B cell (primary cell): ENCODE data around the gene KCNIP1. TPM values are rescaled to one million over a fixed set of nuclear protein-coding genes. Genes with fewer than 3 reads are reported as not detected.

ENCODE experiments used
- ATAC-seq: fragments of 200-7000 bp; cut with Tn5 transposase; one replicate; pipeline ENCODE4 v1.10.0; 2021; ENCODE audit warnings: low read depth, mild to moderate bottlenecking, moderate number of reproducible peaks, moderate library complexity
- CTCF ChIA-PET: fragments of 350-600 bp; sonication (Branson Sonifier 250); formaldehyde crosslinking; loops from one replicate; lab custom pipeline; 2021; ENCODE audit warnings: antibody characterized with exemption, inconsistent platforms; lab: Charles Lee
- POLR2A ChIA-PET: fragments of 350-600 bp; sonication (Branson Sonifier 250); formaldehyde crosslinking; loops from one replicate; lab custom pipeline; 2021; ENCODE audit warnings: antibody characterized with exemption; lab: Charles Lee
- DNase-seq: peaks from one replicate; pipeline ENCODE4 v3.0.0; 2013
- H2AFZ ChIP-seq: 2 replicates; pipeline ENCODE4 v1.6.1; 2012; ENCODE audit warnings: mild to moderate bottlenecking, low read depth, low read length; ENCODE audit not compliant: insufficient read depth, poor library complexity, severe bottlenecking
- H3K27ac ChIP-seq, 2 donors: 1 replicate in 1 of 2; 2 replicates in 1 of 2; pipeline ENCODE4 v1.5.1; 2012 to 2013; ENCODE audit warnings: low read length in 2 of 2, mild to moderate bottlenecking in 2 of 2, moderate library complexity in 1 of 2
- H3K27me3 ChIP-seq, 4 experiments: fragments of 200-600 bp in 1 of 4; sonication (generic) in 1 of 4; replicated peaks in 1 of 4; 1 replicate in 2 of 4; 2 replicates in 2 of 4; pipeline versions ENCODE4 v1.6.1 to v1.7.0; 2013 to 2016; ENCODE audit warnings: low read length in 3 of 4, mild to moderate bottlenecking in 2 of 4, mixed read lengths in 1 of 4, moderate library complexity in 1 of 4; ENCODE audit not compliant: insufficient read depth in 4 of 4, control insufficient read depth in 3 of 4; ENCODE audit errors: control extremely low read depth in 1 of 4
- H3K36me3 ChIP-seq, 2 experiments: replicated peaks in 1 of 2; 1 replicate in 1 of 2; 2 replicates in 1 of 2; pipeline versions ENCODE4 v1.6.1 to v1.7.1; 2013; ENCODE audit warnings: low read length in 1 of 2; ENCODE audit not compliant: insufficient read depth in 2 of 2, control insufficient read depth in 1 of 2; ENCODE audit errors: control extremely low read depth in 1 of 2, extremely low read depth in 1 of 2
- H3K4me1 ChIP-seq, 2 donors: fragments of 200-600 bp in 1 of 2; sonication (generic) in 1 of 2; 1 replicate in 1 of 2; 2 replicates in 1 of 2; pipeline versions ENCODE4 v1.5.1 to v1.6.1; 2013 to 2017; ENCODE audit warnings: low read length in 2 of 2; ENCODE audit not compliant: control insufficient read depth in 2 of 2, insufficient read depth in 2 of 2
- H3K4me2 ChIP-seq: replicated peaks from 2 replicates; pipeline ENCODE3; 2012; ENCODE audit warnings: mild to moderate bottlenecking, low read depth, low read length; ENCODE audit not compliant: poor library complexity, severe bottlenecking
- H3K4me3 ChIP-seq, 5 experiments: fragments of 200-600 bp in 1 of 5; sonication (generic) in 1 of 5; 1 replicate in 3 of 5; 2 replicates in 2 of 5; pipeline versions ENCODE4 v1.5.1 to v1.7.0; 2011 to 2016; ENCODE audit warnings: low read length in 4 of 5, mild to moderate bottlenecking in 4 of 5, low read depth in 2 of 5, control low read depth in 1 of 5, moderate library complexity in 1 of 5; ENCODE audit not compliant: insufficient read depth in 1 of 5; ENCODE audit errors: control extremely low read depth in 1 of 5, extremely low read depth in 1 of 5
- H3K79me2 ChIP-seq: fragments of 200-600 bp; sonication (generic); one replicate; pipeline ENCODE4 v1.6.0; 2016; ENCODE audit warnings: low read length; ENCODE audit not compliant: control insufficient read depth, insufficient read depth
- H3K9ac ChIP-seq: fragments of 200-600 bp; sonication (generic); 2 replicates; pipeline ENCODE4 v1.6.1; 2017; ENCODE audit warnings: mild to moderate bottlenecking, low read length, moderate library complexity
- H3K9me3 ChIP-seq, 3 donors: one replicate each; pipeline versions ENCODE4 v1.6.1 to v1.7.1; 2013; ENCODE audit warnings: low read length in 2 of 3; ENCODE audit not compliant: control insufficient read depth in 2 of 3, insufficient read depth in 1 of 3; ENCODE audit errors: control extremely low read depth in 1 of 3
- H4K20me1 ChIP-seq: 2 replicates; pipeline ENCODE4 v1.6.0; 2012; ENCODE audit warnings: mild to moderate bottlenecking, low read length; ENCODE audit not compliant: insufficient read depth, control insufficient read depth, poor library complexity, severe bottlenecking
- H3K27ac Mint-ChIP-seq: one replicate; pipeline ENCODE4 v1.8.0; 2021; ENCODE audit warnings: mixed read lengths
- H3K27me3 Mint-ChIP-seq: one replicate; pipeline ENCODE4 v1.8.0; 2021; ENCODE audit warnings: mixed read lengths
- H3K4me1 Mint-ChIP-seq: one replicate; pipeline ENCODE4 v1.8.0; 2021; ENCODE audit warnings: mixed read lengths
- H3K4me3 Mint-ChIP-seq: one replicate; pipeline ENCODE4 v1.8.0; 2021; ENCODE audit warnings: mixed read lengths
- H3K9me3 Mint-ChIP-seq: one replicate; pipeline ENCODE4 v1.8.0; 2022; ENCODE audit warnings: mixed read lengths; ENCODE audit not compliant: insufficient read depth
- CTCF ChIP-seq: fragments of 200-600 bp; IDR thresholded peaks from one replicate; pipeline ENCODE4 v1.8.0; 2022; ENCODE audit warnings: antibody characterized with exemption, mild to moderate bottlenecking
- EZH2 ChIP-seq: IDR thresholded peaks from 2 replicates; pipeline ENCODE4 v1.6.1; 2012; ENCODE audit warnings: borderline replicate concordance, low read depth, mild to moderate bottlenecking, moderate library complexity, low read length; ENCODE audit not compliant: insufficient read depth, poor library complexity, severe bottlenecking
- WGBS: methylation state at CpG from one replicate; pipeline ENCODE4 v1.1.5; 2013; ENCODE audit warnings: missing lambda C conversion rate; ENCODE audit not compliant: insufficient coverage; 5-methylcytosine and 5-hydroxymethylcytosine counted together
- intact Hi-C: fragments of 100-400 bp; cut with micrococcal nuclease; formaldehyde crosslinking; loops from one replicate; pipeline ENCODE4 v1.10.0; 2022
- polyA plus RNA-seq: library from polyadenylated mRNA; depleted of rRNA; stranded (reverse); fragments of >200 nt; gene quantifications from 2 replicates; pipeline ENCODE4 v1.2.3, GENCODE V29; 2012
- total RNA-seq, 2 donors: library from RNA; stranded (reverse); fragments of 120-200 nt in 1 of 2; gene quantifications; 1 replicate in 1 of 2; 2 replicates in 1 of 2; pipeline versions ENCODE4 v1.2.3 to v1.2.4, GENCODE V29; 2013 to 2022

KCNIP1 gene
- total and polyA plus RNA-seq, 2 donors (not counting 1 experiment from before 2014, with no cell fraction given), result not detected

GRCh38 chr5:170720179-170720578, 216.4 kb downstream of the KCNIP1 start:
- intact Hi-C loops, result no loop called here
- Mint-ChIP-seq H3K4me1 (no peaks in the 10 kb centered on the region), H3K4me3 (no peak overlapping the region), H3K9me3 (peaks cover 4% of the 10 kb centered on the region), H3K27ac (no peak overlapping the region), H3K27me3 (peaks cover 28% of the 10 kb centered on the region)
- Histone ChIP-seq H4K20me1 (no peaks in the 10 kb centered on the region), H3K4me3 (no peak overlapping the region), H3K79me2 (no peaks in the 10 kb centered on the region), H3K27me3 (peaks cover 0 to 5% (median 0%) of the 10 kb centered on the region in 4 experiments), H2AFZ (no peak overlapping the region), H3K4me2 (no peak overlapping the region), H3K4me1 (no peaks in the 10 kb centered on the region), H3K9ac (no peak overlapping the region), H3K36me3 (no peaks in the 10 kb centered on the region), H3K27ac (no peak overlapping the region), H3K9me3 (no peaks in the 10 kb centered on the region)
- ChIA-PET POLR2A (no interaction called here), CTCF (no interaction called here)
- TF ChIP-seq CTCF, result no peak
- no peak for TF ChIP-seq EZH2
- 83% methylated on average over 3 of the region's 4 CpGs for WGBS
- DNase-seq (no peak), ATAC-seq (no peak)

GRCh38 chr5:170720984-170721383, 217.2 kb downstream of the KCNIP1 start:
- Histone ChIP-seq H3K9ac (no peak overlapping the region), H4K20me1 (no peaks in the 10 kb centered on the region), H3K4me1 (no peaks in the 10 kb centered on the region), H3K36me3 (no peaks in the 10 kb centered on the region), H3K9me3 (no peaks in the 10 kb centered on the region), H3K4me2 (no peak overlapping the region), H2AFZ (no peak overlapping the region), H3K27ac (no peak overlapping the region), H3K79me2 (no peaks in the 10 kb centered on the region), H3K27me3 (peaks cover 0 to 5% (median 0%) of the 10 kb centered on the region in 4 experiments), H3K4me3 (no peak overlapping the region)
- H3K4me1 Mint-ChIP-seq, result no peaks in the 10 kb centered on the region
- DNase-seq (no peak), ATAC-seq (no peak)
- peaks cover 29% of the 10 kb centered on the region for H3K27me3 Mint-ChIP-seq
- peaks cover 4% of the 10 kb centered on the region for H3K9me3 Mint-ChIP-seq
- CTCF ChIA-PET, result no interaction called here
- intact Hi-C loops, result no loop called here
- no peak overlapping the region for H3K4me3 Mint-ChIP-seq
- TF ChIP-seq CTCF (no peak), EZH2 (no peak)
- POLR2A ChIA-PET, result no interaction called here
- H3K27ac Mint-ChIP-seq, result no peak overlapping the region
- WGBS, result 75% methylated on average over 1 of the region's 1 CpG
